ENCODE data around the gene LKAAEAR1.

The LKAAEAR1 gene

DNA sequence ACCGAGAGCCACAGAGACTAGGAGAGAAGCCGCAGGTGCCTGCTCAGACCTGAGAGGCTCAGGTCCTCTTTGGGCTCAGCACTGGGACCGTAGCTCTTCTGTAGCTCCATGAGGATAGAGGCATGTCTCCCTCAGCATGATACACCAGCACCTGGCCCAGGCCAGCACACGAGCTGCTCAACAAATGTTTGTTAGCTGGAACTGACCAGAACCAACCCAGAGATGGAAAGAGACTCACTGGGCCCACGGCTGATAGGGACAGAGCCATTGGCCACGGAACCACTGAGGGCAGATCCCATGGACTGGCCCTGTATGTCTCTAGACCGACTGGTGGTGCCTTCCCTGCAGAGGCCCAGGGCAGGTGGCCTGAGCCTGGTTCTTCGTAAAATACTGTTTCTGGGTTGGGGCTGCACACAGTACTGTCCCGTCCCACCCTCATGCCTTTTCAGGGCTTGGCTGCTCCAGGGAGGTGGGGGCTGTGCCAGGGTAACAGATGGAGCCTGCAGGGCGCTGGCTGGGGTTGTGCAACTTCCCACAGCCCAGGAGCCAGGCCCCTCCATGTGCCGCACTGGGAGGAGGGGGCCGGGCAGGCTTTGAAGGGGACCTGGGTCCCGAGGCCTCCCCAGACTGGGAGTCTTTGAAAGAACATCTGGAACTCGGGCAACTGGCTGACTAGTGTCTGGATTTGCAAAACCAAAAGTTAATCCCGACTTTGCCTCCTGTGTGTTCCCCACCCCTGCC lies 43.0 kb downstream of the LKAAEAR1 start:
- H3K4me3 ChIP-seq (ENCODE audit: low read depth, low read length), result no peak overlapping the region
- TF ChIP-seq, protein P1, sequence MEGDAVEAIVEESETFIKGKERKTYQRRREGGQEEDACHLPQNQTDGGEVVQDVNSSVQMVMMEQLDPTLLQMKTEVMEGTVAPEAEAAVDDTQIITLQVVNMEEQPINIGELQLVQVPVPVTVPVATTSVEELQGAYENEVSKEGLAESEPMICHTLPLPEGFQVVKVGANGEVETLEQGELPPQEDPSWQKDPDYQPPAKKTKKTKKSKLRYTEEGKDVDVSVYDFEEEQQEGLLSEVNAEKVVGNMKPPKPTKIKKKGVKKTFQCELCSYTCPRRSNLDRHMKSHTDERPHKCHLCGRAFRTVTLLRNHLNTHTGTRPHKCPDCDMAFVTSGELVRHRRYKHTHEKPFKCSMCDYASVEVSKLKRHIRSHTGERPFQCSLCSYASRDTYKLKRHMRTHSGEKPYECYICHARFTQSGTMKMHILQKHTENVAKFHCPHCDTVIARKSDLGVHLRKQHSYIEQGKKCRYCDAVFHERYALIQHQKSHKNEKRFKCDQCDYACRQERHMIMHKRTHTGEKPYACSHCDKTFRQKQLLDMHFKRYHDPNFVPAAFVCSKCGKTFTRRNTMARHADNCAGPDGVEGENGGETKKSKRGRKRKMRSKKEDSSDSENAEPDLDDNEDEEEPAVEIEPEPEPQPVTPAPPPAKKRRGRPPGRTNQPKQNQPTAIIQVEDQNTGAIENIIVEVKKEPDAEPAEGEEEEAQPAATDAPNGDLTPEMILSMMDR (IDR thresholded peaks at IDR 0.05; ENCODE audit: control insufficient read depth, extremely low read depth, insufficient read depth), result no peak
- no peak for DNase-seq (ENCODE audit: low read depth)

DNA sequence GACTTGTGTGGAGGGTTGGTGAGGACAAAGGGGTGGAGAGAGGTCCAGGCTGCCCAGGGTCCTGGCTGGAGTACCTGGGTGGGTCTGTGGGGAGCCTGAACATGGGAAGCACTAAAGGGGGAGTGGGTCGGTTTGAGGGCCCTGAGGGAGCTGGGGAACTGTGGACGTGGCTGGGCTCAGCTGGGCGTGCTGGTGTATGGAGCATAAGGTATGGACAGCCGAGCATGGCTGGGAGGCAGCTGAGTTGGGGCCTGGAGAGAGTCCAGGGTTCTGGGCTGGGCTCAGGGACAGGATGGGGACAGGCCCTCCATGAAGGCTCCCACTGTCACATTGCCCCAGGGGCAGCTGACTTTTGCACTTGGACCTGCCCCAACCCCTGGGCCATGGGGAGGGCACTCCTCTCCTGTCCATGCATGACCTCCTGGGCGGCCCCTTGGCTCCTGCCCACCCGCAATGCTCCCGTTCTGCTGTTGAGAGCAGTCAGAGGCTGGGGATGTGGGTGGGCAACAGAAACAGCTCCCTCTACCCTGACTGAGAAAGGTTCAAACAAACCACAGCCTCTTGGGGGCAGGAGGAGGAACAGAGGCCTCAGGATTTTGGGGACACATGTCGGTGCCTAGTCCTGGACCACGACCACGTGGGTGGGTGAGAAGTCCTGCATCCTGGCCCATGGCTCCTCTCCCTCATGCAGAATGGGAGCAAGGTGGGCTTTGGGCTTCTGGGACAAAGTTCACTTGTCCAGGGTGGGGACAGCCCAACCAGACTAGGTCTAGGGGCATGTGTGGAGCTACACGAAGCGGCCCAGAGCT lies 43.8 kb downstream of the LKAAEAR1 start:
- H3K4me3 ChIP-seq (ENCODE audit: low read depth, low read length), result no peak overlapping the region
- TF ChIP-seq, protein P1 (IDR thresholded peaks at IDR 0.05; ENCODE audit: control insufficient read depth, extremely low read depth, insufficient read depth), result no peak
- no peak for DNase-seq (ENCODE audit: low read depth)

DNA sequence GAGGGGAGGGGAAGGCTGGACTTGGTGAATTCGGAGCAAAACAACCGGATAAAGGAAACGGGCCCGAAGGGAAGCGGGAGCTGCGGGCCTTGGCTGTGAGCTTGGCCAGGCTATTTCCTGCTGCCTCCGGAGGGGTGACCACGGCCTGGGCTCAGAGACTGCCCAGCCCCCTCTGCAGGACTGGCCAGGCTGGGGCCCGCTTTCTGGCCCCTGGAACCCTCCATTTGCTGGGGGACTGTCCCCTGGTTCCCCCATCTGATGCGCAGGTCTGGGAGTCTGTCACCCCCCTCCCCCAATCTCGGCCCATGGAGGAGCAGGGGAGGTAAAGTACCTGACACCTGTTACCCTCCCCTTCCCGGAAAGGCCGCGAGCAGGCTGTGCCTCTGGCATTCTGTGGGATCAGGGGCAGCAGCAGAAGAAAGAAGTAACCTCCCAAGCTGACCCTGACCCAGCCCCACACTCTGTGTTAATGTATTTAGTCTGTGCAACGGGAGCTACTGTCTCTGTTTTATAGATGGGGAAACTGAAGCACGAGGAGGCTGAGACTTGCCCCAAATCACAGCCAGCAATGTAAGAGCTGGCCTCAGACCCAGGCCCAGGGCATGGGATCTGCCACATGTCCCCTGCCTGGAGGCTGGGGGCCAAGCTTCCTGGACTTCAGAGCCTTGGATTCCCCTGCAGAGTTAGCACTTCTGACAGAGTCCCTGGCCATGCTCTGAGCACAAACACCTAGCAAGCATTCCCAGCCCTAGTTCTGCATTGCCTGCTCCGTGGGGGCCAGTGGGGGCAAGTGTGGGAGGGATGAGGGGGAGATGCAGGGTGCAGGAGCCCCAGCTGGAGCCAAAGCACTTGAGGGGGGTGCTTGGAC lies 44.7 kb downstream of the LKAAEAR1 start:
- TF ChIP-seq, protein P1 (IDR thresholded peaks at IDR 0.05; ENCODE audit: control insufficient read depth, extremely low read depth, insufficient read depth), result no peak
- H3K4me3 ChIP-seq (ENCODE audit: low read depth, low read length), result peak overlapping the region; percentile 43
- DNase-seq (ENCODE audit: low read depth), result no peak

DNA sequence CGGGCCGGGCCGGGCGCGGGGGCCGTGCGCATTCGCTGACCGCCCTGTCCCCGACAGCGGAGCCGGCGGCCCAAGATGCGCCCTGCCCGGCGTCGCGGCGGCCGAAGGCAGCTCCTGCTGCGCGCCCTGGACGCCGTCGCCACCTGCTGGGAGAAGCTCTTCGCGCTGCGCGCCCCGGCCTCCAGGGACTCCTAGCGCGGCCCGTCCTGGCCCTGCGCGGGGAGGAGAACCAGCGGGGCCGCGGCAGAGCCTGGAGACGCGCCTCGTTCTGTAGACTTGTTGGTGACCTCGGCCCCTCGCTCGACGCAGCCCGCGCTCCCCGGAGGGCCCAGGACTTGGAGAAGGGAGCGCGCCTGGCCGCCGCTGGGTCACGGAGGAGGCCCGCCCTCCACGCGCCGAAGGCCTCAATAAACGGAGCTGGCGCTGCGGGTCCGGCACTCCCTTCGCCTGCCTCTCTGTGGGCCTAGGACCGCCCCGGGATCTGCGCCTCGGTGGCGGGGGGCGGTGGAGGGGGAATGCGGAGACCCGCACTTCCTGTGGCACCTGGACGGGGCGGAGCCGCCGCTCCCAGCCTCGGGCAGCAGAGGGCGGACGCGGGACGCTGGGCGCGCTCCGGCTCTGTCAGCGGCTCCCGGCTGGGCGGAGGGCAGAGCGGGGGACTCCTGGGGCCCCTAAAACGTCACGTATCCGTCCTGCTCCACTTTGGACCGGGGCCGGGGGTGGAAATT lies 45.5 kb downstream of the LKAAEAR1 start:
- peak overlapping the region; percentile 43 for H3K4me3 ChIP-seq (ENCODE audit: low read depth, low read length)
- peak; percentile 37 for DNase-seq (ENCODE audit: low read depth)
- TF ChIP-seq, protein P1 (IDR thresholded peaks at IDR 0.05; ENCODE audit: control insufficient read depth, extremely low read depth, insufficient read depth), result peak; percentile 80

GRCh38 chr20:64038224-64038564 lies 46.0 kb downstream of the LKAAEAR1 start:
- DNase-seq (ENCODE audit: low read depth), result no peak
- TF ChIP-seq, protein P1 (IDR thresholded peaks at IDR 0.05; ENCODE audit: control insufficient read depth, extremely low read depth, insufficient read depth), result peak; percentile 17; the same call in 1 of the 2 replicates
- no peak overlapping the region for H3K4me3 ChIP-seq (ENCODE audit: low read depth, low read length)

Data from LNCaP clone FGC (cell line).